ENCODE measurements around the gene OR2W3.

DNA sequence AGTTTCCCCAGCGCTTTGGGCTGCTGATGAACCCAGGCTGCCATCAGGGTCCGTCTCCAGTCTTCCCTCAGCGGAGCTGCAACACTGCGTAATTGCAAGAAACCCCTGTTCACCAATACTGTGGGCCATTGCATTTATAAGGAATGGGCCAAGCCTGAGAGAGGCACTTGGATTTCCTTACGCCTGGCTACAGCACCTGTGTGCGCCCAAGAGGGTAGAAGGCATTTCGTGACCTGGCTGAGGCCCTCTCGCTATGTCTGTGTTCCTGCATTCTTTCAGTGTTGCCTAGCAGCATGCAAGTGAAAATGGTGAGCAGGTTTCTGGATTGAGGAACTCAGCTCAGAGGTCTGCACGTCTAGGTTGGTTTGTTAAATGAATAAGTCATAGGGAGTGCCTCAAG is 12.0 kb upstream of the OR2W3 start:
- TF ChIP-seq, protein P1, sequence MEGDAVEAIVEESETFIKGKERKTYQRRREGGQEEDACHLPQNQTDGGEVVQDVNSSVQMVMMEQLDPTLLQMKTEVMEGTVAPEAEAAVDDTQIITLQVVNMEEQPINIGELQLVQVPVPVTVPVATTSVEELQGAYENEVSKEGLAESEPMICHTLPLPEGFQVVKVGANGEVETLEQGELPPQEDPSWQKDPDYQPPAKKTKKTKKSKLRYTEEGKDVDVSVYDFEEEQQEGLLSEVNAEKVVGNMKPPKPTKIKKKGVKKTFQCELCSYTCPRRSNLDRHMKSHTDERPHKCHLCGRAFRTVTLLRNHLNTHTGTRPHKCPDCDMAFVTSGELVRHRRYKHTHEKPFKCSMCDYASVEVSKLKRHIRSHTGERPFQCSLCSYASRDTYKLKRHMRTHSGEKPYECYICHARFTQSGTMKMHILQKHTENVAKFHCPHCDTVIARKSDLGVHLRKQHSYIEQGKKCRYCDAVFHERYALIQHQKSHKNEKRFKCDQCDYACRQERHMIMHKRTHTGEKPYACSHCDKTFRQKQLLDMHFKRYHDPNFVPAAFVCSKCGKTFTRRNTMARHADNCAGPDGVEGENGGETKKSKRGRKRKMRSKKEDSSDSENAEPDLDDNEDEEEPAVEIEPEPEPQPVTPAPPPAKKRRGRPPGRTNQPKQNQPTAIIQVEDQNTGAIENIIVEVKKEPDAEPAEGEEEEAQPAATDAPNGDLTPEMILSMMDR (IDR thresholded peaks at IDR 0.05), result no peak
- TF ChIP-seq POLR2A (IDR thresholded peaks at IDR 0.05), result no peak
